OCI-LY3 (cell line): Measurements from ENCODE around the gene GNG14.
A peak's percentile ranks its signal among the peaks of the same experiment; 100 is the strongest.

Source experiments
- H2AFZ ChIP-seq: fragments of 200-600, 300-600 bp; shearing (Covaris generic); 2 replicates; pipeline ENCODE4 v1.6.0; 2014; ENCODE audit warnings: antibody characterized with exemption, low read depth, low read length
- H3K27ac ChIP-seq: fragments of 200-600, 300-600 bp; sonication (generic); 2 replicates; pipeline ENCODE4 v1.5.1; 2014; ENCODE audit warnings: mild to moderate bottlenecking, low read length, moderate library complexity, mixed read lengths
- H3K27me3 ChIP-seq: fragments of 200-600, 300-600 bp; sonication (generic); 2 replicates; pipeline ENCODE4 v1.6.1; 2014; ENCODE audit warnings: low read depth, low read length, mixed read lengths
- H3K36me3 ChIP-seq: fragments of 200-600, 300-600 bp; sonication (generic); replicated peaks from 2 replicates; pipeline ENCODE3; 2014; ENCODE audit warnings: low read depth, low read length, mixed read lengths
- H3K4me1 ChIP-seq: fragments of 300-600, 200-600 bp; sonication (generic); 2 replicates; pipeline ENCODE4 v1.6.1; 2014; ENCODE audit warnings: low read length, mixed read lengths
- H3K4me2 ChIP-seq: fragments of 200-600, 300-600 bp; sonication (generic); 2 replicates; pipeline ENCODE4 v1.6.1; 2014; ENCODE audit warnings: low read length, mixed read lengths
- H3K4me3 ChIP-seq: fragments of 300-600, 200-600 bp; sonication (generic); 2 replicates; pipeline ENCODE4 v1.5.1; 2014; ENCODE audit warnings: antibody characterized with exemption, mild to moderate bottlenecking, low read length, moderate library complexity
- H3K79me2 ChIP-seq: fragments of 300-600, 200-600 bp; shearing (Covaris generic); 2 replicates; pipeline ENCODE4 v1.6.1; 2014; ENCODE audit warnings: mild to moderate bottlenecking, low read length, mixed read lengths
- H3K9ac ChIP-seq: fragments of 300-600, 200-600 bp; shearing (Covaris generic); 2 replicates; pipeline ENCODE4 v1.6.0; 2014; ENCODE audit warnings: mild to moderate bottlenecking, low read length, moderate library complexity
- H3K9me3 ChIP-seq: fragments of 200-600, 300-600 bp; shearing (Covaris generic); 2 replicates; pipeline ENCODE4 v1.6.1; 2014; ENCODE audit warnings: low read length, mixed read lengths; ENCODE audit not compliant: insufficient read depth
- H4K20me1 ChIP-seq: fragments of 200-600, 300-600 bp; sonication (generic); 2 replicates; pipeline ENCODE4 v1.6.1; 2016; ENCODE audit warnings: low read length, mixed read lengths; ENCODE audit not compliant: insufficient read depth
- CTCF ChIP-seq: fragments of 200-600, 300-600 bp; sonication (generic); IDR thresholded peaks from 2 replicates; pipeline ENCODE4 v1.5.1; 2014; ENCODE audit warnings: antibody characterized with exemption, low read length, low read depth
- EZH2phosphoT487 ChIP-seq: fragments of 200-600 bp; shearing (Covaris generic); IDR thresholded peaks from 2 replicates; pipeline ENCODE4 v1.6.1; 2018; ENCODE audit warnings: antibody characterized with exemption, mixed run types, low read depth

GNG14 gene

GRCh38 chr19:12664406-12665280, 23.2 kb upstream of the GNG14 start:
- Histone ChIP-seq H3K27me3 (no peaks in the 10 kb centered on the region), H3K9ac (peak overlapping the region; percentile 56; the same call in 1 of the 2 replicates), H3K79me2 (peaks cover 65% of the 10 kb centered on the region), H2AFZ (no peak overlapping the region), H3K36me3 (peaks cover 45% of the 10 kb centered on the region), H3K9me3 (no peaks in the 10 kb centered on the region), H3K27ac (peak overlapping the region; percentile 85), H3K4me3 (peak overlapping the region; percentile 91), H4K20me1 (no peaks in the 10 kb centered on the region), H3K4me1 (peaks cover 30% of the 10 kb centered on the region), H3K4me2 (peak overlapping the region; percentile 83)
- TF ChIP-seq EZH2phosphoT487 (no peak), CTCF (no peak)

- H3K9ac ChIP-seq, result peak overlapping the region; percentile 97
- H2AFZ ChIP-seq, result no peak overlapping the region
- peaks cover 33% of the 10 kb centered on the region for H3K4me1 ChIP-seq
- H3K27ac ChIP-seq, result peak overlapping the region; percentile 85
- peaks cover 67% of the 10 kb centered on the region for H3K79me2 ChIP-seq
- H3K36me3 ChIP-seq, result peaks cover 41% of the 10 kb centered on the region
- no peaks in the 10 kb centered on the region for H4K20me1 ChIP-seq
- peak overlapping the region; percentile 83 for H3K4me2 ChIP-seq
- TF ChIP-seq CTCF, result peak; percentile 19; the same call in 1 of the 2 replicates
- no peak for TF ChIP-seq EZH2phosphoT487
- H3K4me3 ChIP-seq, result peak overlapping the region; percentile 91
- no peaks in the 10 kb centered on the region for H3K27me3 ChIP-seq
- no peaks in the 10 kb centered on the region for H3K9me3 ChIP-seq
These were observed 22.6 kb upstream of the GNG14 start for GRCh38 chr19:12665281-12665573.

GRCh38 chr19:12665671-12666264, 22.0 kb upstream of the GNG14 start:
- peak overlapping the region; percentile 91 for H3K4me3 ChIP-seq
- no peaks in the 10 kb centered on the region for H4K20me1 ChIP-seq
- no peak overlapping the region for H2AFZ ChIP-seq
- H3K9ac ChIP-seq, result peak overlapping the region; percentile 97
- no peaks in the 10 kb centered on the region for H3K27me3 ChIP-seq
- H3K9me3 ChIP-seq, result no peaks in the 10 kb centered on the region
- peak overlapping the region; percentile 83 for H3K4me2 ChIP-seq
- peaks cover 37% of the 10 kb centered on the region for H3K36me3 ChIP-seq
- H3K79me2 ChIP-seq, result peaks cover 73% of the 10 kb centered on the region
- H3K27ac ChIP-seq, result peak overlapping the region; percentile 85
- TF ChIP-seq EZH2phosphoT487, result no peak
- TF ChIP-seq CTCF, result no peak
- H3K4me1 ChIP-seq, result peaks cover 38% of the 10 kb centered on the region
